Suprapubic skin (tissue), 4 donors: Measurements from ENCODE around the gene ZNF808.

ENCODE experiments used
- EP300 ChIP-seq: sonication (generic); formaldehyde crosslinking; IDR thresholded peaks from one replicate; pipeline ENCODE4 v1.6.1; 2017; ENCODE audit warnings: antibody characterized with exemption
- POLR2A ChIP-seq, 2 donors: fragments of 450-650 bp; IDR thresholded peaks; one replicate each; pipeline ENCODE4 v1.6.1; 2017; ENCODE audit warnings: antibody characterized with exemption in 2 of 2, mild to moderate bottlenecking in 2 of 2, moderate library complexity in 2 of 2
- POLR2AphosphoS5 ChIP-seq, 3 donors: sonication (generic); formaldehyde crosslinking; IDR thresholded peaks; one replicate each; pipeline ENCODE4 v1.6.1; 2017; ENCODE audit warnings: antibody characterized with exemption in 3 of 3
- TF ChIP-seq, protein P1 (sequence below), 2 donors: fragments of 200-600 bp in 1 of 2; fragments of 450-650 bp in 1 of 2; sonication (generic) in 1 of 2; IDR thresholded peaks; one replicate each; pipeline ENCODE4 v1.5.1; 2016 to 2019; ENCODE audit warnings: antibody characterized with exemption in 2 of 2, mild to moderate bottlenecking in 1 of 2, moderate library complexity in 1 of 2

DNA sequence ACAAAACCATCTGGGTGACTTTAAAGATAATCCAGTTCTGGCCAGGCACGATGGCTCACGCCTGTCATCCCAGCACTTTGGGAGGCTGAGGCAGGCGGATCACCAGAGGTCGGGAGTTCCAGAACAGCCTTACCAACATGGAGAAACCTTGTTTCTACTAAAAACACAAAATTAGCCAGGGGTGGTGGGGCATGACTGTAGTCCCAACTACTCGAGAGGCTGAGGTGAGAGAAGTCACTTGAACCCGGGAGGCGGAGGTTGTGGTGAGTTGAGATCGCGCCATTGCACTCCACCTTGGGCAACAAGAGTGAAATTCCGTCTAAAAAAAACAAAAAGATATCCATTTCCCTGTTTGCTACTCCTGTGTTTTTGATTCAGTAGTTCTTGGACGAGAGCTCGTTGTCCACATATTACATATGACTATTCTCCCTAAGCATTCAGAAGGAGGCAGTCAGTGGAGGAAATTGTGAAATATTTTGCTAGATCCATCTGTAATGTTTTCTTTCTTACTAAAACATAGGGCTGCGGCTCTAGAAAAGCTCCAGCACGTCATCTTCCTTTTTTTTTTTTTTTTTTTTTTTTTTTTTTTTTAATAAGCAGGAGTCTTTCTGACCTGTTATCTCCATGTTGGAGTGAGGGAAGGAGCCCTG lies 76.2 kb downstream of the ZNF808 start:
- TF ChIP-seq, protein P1, sequence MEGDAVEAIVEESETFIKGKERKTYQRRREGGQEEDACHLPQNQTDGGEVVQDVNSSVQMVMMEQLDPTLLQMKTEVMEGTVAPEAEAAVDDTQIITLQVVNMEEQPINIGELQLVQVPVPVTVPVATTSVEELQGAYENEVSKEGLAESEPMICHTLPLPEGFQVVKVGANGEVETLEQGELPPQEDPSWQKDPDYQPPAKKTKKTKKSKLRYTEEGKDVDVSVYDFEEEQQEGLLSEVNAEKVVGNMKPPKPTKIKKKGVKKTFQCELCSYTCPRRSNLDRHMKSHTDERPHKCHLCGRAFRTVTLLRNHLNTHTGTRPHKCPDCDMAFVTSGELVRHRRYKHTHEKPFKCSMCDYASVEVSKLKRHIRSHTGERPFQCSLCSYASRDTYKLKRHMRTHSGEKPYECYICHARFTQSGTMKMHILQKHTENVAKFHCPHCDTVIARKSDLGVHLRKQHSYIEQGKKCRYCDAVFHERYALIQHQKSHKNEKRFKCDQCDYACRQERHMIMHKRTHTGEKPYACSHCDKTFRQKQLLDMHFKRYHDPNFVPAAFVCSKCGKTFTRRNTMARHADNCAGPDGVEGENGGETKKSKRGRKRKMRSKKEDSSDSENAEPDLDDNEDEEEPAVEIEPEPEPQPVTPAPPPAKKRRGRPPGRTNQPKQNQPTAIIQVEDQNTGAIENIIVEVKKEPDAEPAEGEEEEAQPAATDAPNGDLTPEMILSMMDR (IDR thresholded peaks at IDR 0.05), result no peak
- no peak for TF ChIP-seq POLR2AphosphoS5 (IDR thresholded peaks at IDR 0.05)
- TF ChIP-seq POLR2A (IDR thresholded peaks at IDR 0.05), result no peak
- TF ChIP-seq EP300, result no peak
